ENCODE results near the gene BCAT1. TPM values are rescaled to one million over a fixed set of nuclear protein-coding genes. Genes with fewer than 3 reads are reported as not detected.
A peak's percentile ranks its signal among the peaks of the same experiment; 100 is the strongest.
"Not testable (repeated sequence)": the region's sequence is repeated elsewhere in the genome, so short reads cannot be mapped to it uniquely, and the experiment has no call there.

The BCAT1 gene
- total RNA-seq, 1 donor from 2014 or later: 23.8 TPM

- DNase-seq: not testable (repeated sequence)
Measured at GRCh38 chr12:24809306-24809705, 139.6 kb downstream of the BCAT1 start.

- no peak for DNase-seq
Measured at GRCh38 chr12:24808651-24809050, 140.2 kb downstream of the BCAT1 start.

- no peak for DNase-seq
Measured at GRCh38 chr12:24806386-24806785, 142.5 kb downstream of the BCAT1 start.

GRCh38 chr12:24803430-24804245 is 145.3 kb downstream of the BCAT1 start:
- no peak for DNase-seq

DNA sequence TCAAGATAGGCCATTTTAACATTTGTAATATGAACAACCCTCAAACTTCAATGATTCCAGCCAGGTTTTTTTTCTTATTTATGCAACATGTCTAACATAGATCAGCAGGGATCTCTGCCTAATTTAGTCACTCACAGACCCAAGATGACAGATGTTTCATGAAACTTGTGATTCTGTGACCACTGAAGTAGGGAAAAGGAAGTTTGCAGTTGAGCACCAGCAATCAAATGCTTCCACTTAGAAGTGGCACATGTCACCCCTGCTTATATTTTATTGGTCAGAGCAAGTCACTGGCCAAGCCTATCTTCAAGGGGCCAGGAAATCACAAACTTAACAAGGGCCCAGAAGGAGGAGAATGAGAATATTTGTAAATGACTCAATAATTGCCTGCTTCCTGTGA is 150.6 kb downstream of the BCAT1 start:
- no peak for DNase-seq

- no peak for DNase-seq
Measured at GRCh38 chr12:24797901-24798300, 151.0 kb downstream of the BCAT1 start.

GRCh38 chr12:24796876-24797275 is 152.0 kb downstream of the BCAT1 start:
- DNase-seq: no peak

DNA sequence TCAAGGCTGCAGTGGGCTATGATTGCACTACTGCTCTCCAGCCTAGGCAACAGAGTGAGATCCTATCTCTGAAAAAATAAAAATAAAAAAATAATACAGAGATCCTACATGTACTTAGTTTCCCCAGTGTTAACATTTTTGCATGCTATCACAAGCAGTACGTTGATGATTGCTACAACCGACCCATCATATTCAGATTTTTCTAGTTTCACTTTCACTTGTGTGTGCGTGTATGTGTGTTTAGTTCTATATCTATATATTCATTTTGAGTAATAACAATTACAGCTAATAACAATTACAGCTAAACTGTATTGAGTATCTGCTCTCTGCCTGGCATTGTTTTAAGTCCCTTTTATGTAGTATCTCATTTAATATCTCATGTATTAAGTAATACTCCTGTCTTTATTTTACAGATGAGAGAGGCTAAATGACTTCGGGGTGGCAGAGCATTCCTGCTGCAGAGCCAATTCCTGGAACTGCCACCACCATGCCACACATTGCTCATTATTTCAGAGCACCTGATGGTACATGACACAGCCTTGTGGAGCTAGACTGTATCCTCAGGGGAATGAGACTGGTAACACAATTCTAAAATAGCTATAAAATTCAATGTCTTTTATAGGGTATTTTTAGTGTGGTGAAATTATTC is 153.1 kb downstream of the BCAT1 start:
- DNase-seq: no peak

GRCh38 chr12:24791622-24792021 is 157.3 kb downstream of the BCAT1 start:
- DNase-seq: no peak

DNA sequence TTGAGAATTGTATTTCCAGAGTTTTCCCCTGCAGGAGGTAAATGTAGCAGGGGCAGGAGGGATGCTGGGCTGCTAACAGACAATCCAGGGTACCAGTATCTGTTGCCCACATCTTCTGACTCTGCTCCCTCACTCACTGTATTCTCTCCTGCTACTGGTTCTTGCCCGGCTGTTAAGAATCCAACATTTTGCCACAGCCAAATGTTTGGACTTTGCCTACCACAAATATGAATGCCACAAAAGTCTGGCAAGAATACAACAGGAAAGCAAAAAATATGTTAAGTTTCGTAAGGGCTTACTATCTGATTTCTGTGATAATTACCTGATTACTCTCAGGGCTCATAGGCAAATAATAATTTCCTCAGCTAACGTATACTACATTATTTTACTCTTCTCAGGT is 160.0 kb downstream of the BCAT1 start:
- DNase-seq: no peak

- DNase-seq: peak; percentile 84
Measured at GRCh38 chr12:24780697-24781368, 168.1 kb downstream of the BCAT1 start.

GRCh38 chr12:24778486-24779304 is 170.2 kb downstream of the BCAT1 start:
- DNase-seq: peak; percentile 48

- no peak for DNase-seq
Measured at GRCh38 chr12:24777359-24777758, 171.5 kb downstream of the BCAT1 start.

DNA sequence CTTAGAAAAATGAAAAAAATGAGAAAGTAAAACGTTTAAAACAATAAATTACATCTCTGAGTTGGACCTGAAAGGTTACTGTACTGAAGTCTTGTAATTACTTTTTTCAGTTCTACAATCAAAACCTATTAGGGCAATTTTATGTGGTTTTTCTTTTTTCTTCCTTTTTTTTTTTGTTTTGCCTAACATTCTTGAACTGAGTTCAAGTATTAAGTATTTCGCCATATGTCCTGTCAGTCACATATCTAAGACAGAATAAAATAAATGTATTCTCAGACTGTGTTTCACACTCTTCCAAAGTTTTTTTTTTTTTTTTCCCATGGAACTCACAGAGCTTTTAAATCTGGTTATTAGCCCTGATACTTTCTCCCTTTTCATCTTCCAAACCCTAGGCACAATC is 172.0 kb downstream of the BCAT1 start:
- no peak for DNase-seq

GRCh38 chr12:24775073-24775472 is 173.8 kb downstream of the BCAT1 start:
- DNase-seq: no peak

DNA sequence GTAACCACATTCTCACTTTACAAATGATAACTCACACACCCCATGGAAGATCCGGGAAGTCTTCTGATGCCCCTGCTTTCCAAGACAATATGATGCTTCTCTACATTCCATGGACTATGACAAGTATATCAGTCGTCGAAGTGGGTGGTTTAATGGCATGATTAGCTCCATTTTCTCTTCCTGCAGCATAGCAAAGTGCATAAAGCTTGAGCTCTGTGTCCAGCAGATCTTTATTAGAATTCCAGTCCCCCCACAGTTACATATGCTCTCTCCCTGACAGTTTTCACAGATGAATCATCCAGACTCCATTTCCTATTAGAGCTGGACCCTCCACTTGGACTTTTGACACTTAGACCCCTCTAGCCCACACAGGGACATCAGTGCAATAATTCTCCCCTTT is 174.9 kb downstream of the BCAT1 start:
- DNase-seq: no peak

- DNase-seq: no peak
Measured at GRCh38 chr12:24772813-24773212, 176.1 kb downstream of the BCAT1 start.

- DNase-seq: no peak
Measured at GRCh38 chr12:24770821-24771220, 178.1 kb downstream of the BCAT1 start.

DNA sequence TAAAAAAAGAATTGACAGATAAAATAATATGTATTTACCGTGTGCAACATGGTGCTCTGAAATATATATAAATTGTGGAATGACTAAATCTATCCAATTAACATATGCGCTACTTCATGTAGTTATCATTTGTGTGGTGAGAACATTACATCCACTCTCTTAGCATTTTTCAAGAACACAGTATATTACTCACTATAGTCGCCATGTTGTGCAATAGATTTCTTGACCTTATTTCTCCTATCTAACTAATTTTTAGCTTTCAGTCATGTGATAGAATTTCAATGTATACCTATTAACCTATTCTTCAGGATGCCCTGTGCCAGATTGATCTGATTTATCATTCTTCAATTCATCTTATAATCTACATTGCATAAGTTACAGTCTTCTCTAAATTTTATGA is 178.6 kb downstream of the BCAT1 start:
- no peak for DNase-seq

DNA sequence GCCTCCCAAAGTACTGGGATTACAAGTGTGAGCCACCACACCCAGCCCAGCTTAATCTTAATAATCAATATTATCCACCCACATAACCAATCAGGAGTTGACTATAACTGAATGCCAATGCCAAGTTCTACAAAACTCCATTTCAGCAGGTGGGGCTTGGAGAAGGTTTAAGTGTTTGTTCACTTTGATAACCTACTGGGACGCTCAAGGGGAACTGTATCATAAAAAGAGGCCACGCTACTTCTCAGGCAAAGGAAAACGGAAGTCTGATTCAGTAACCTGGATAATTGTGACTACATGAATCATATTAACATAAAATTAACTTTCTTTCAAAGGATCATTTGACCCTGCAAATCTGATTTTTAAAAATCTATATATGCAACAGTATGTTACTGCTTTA is 179.2 kb downstream of the BCAT1 start:
- no peak for DNase-seq

GRCh38 chr12:24768415-24768814 is 180.5 kb downstream of the BCAT1 start:
- DNase-seq: no peak

GRCh38 chr12:24767016-24767415 is 181.9 kb downstream of the BCAT1 start:
- no peak for DNase-seq

DNA sequence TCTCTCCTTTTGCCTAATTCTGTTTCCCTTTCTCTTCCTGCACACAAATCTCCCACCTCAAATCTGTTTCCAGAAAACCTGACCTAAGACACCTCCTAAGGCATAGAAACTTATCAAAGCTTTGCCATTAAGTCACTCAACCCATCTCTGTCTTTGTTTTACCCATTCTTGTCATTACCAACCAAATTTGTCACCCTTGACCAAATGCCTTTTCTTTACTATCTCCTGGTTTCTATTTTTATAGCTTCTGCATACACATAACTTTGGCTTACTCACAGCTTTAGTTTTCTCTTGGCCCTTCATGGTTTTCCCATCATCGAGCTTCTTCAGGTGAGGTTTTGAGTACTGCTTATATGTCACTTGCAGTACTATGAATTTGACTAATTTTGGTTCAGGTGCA is 184.2 kb downstream of the BCAT1 start:
- DNase-seq: no peak

Data from skin of body (tissue), 2 donors.